Measurements from ENCODE around the gene PIGP.

The PIGP gene

DNA sequence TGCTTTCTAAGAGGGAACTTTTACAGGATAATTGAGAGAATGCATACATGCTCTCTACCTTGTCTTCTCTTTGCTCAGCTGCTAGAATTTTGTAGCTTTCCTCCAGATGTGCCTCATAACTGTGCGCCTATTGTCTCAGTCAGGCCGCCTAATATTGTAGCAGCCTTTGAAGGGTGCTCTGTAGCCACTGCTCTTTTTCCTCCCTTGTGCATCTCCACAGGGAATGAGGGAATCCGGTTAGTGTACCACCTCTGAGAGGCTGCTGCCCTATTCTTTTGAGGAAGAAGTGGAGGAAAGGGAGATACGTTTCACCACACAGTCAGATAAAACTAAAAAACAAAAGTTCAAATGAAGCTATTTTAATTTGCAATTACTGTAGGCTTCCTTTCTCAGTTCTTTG lies 22.9 kb upstream of the PIGP start:
- Histone ChIP-seq H3K4me2 (ENCODE audit: low read length) (no peak overlapping the region), H3K27me3 (ENCODE audit: control insufficient read depth, insufficient read depth, low read length) (no peaks in the 10 kb centered on the region), H3K4me1 (ENCODE audit: control insufficient read depth, insufficient read depth, low read length) (no peaks in the 10 kb centered on the region), H3K9ac (ENCODE audit: low read depth, low read length) (no peak overlapping the region), H3K36me3 (ENCODE audit: insufficient read depth, low read length) (peaks cover 46% of the 10 kb centered on the region), H3K4me3 (ENCODE audit: low read length) (no peak overlapping the region), H3K9me3 (replicated peaks; ENCODE audit: low read length) (no peaks in the 10 kb centered on the region)

DNA sequence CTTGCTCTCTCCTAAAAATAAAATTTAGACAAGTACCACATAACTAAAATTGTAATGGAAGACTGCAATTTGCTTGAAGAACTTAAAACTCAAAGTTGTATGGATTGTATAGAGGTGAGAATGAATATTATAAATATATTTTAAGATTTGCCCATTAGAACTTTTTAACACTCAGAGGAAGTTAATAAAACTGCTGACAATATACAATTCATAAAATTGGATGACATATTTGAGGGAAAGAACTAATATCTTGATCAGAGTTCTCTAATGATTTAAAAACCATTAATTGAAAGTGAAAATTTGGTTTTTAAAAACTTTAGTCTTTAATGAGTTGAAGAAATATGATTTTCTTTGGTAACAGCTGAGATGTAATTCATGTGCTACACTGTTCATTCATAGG lies 21.1 kb upstream of the PIGP start:
- no peaks in the 10 kb centered on the region for H3K9me3 ChIP-seq (replicated peaks; ENCODE audit: low read length)
- H3K4me3 ChIP-seq (ENCODE audit: low read length): no peak overlapping the region
- no peak overlapping the region for H3K9ac ChIP-seq (ENCODE audit: low read depth, low read length)
- H3K27me3 ChIP-seq (ENCODE audit: control insufficient read depth, insufficient read depth, low read length): no peaks in the 10 kb centered on the region
- H3K36me3 ChIP-seq (ENCODE audit: insufficient read depth, low read length): peaks cover 35% of the 10 kb centered on the region
- H3K4me2 ChIP-seq (ENCODE audit: low read length): no peak overlapping the region
- no peaks in the 10 kb centered on the region for H3K4me1 ChIP-seq (ENCODE audit: control insufficient read depth, insufficient read depth, low read length)

DNA sequence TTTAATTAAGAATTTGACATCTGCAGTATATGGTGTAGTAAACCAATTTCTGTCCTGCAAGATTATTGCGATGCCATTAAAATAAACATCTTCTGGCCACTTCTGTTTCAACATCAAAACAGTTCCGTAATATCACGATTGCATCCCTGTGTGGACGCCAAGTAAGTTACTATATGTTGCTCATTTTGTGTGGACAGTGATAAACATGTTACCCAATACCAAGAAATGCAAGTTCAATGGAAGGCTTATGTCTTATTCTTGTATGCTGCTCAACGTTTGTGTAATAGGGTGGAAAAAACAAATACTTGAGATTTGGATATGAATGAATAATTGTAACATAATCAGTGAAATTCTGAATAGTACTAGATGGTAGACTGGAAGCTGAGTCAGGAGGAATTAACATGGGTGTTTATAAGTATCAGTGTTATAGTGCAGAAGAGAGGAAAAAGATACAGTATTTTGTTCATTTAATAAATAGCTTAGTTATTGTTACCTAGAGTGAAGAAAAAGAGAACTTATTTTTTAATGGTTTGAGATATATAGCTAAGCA lies 15.4 kb upstream of the PIGP start:
- Histone ChIP-seq H3K36me3 (ENCODE audit: insufficient read depth, low read length) (peaks cover 10% of the 10 kb centered on the region), H3K9me3 (replicated peaks; ENCODE audit: low read length) (no peaks in the 10 kb centered on the region), H3K27me3 (ENCODE audit: control insufficient read depth, insufficient read depth, low read length) (no peaks in the 10 kb centered on the region), H3K4me2 (ENCODE audit: low read length) (no peak overlapping the region), H3K9ac (ENCODE audit: low read depth, low read length) (no peak overlapping the region), H3K4me1 (ENCODE audit: control insufficient read depth, insufficient read depth, low read length) (peaks cover 4% of the 10 kb centered on the region), H3K4me3 (ENCODE audit: low read length) (no peak overlapping the region)

DNA sequence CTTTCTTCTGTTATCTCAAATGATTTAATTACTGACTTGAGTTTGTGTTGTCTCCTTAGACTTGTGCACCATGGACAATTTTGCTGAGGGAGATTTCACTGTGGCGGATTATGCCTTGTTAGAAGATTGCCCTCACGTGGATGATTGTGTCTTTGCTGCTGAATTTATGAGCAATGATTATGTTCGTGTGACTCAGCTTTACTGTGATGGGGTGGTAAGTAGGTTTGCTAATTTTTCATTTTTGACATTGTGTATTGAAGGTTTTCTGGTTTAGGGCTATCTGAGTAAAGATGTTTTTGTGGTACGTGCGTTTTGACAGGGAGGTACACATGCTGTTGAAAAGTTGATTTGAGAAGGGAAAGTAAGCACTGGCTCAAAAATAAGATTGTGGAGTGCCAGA lies 14.3 kb upstream of the PIGP start:
- H3K4me1 ChIP-seq (ENCODE audit: control insufficient read depth, insufficient read depth, low read length): peaks cover 4% of the 10 kb centered on the region
- peaks cover 8% of the 10 kb centered on the region for H3K36me3 ChIP-seq (ENCODE audit: insufficient read depth, low read length)
- no peak overlapping the region for H3K9ac ChIP-seq (ENCODE audit: low read depth, low read length)

DNA sequence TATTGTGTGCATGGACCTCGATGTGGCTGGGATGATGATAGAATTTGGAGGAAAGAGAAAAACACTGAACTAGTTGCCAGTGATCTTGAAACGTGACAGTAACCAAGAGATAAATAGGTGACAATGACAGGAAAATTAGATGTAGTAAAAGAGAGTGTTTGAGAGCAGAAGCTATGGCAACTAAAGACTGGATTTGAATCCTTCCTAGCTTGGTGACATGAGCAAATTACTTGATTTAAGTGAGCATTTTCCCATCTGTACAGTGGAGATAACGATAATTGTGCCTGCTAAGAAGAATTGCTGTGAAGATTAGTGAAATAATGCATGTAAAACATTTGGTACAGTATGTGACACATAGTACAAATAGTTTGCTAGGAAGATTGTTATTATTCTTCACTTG lies 12.9 kb upstream of the PIGP start:
- Histone ChIP-seq H3K36me3 (ENCODE audit: insufficient read depth, low read length) (peaks cover 6% of the 10 kb centered on the region), H3K9ac (ENCODE audit: low read depth, low read length) (no peak overlapping the region), H3K4me3 (ENCODE audit: low read length) (no peak overlapping the region), H3K9me3 (replicated peaks; ENCODE audit: low read length) (no peaks in the 10 kb centered on the region), H3K4me2 (ENCODE audit: low read length) (no peak overlapping the region), H3K27me3 (ENCODE audit: control insufficient read depth, insufficient read depth, low read length) (no peaks in the 10 kb centered on the region), H3K4me1 (ENCODE audit: control insufficient read depth, insufficient read depth, low read length) (peaks cover 4% of the 10 kb centered on the region)

More for the DNA sequence above, 14.3 kb upstream of the PIGP start:
- no peaks in the 10 kb centered on the region for H3K27me3 ChIP-seq (ENCODE audit: control insufficient read depth, insufficient read depth, low read length)
- H3K4me3 ChIP-seq (ENCODE audit: low read length): no peak overlapping the region
- H3K9me3 ChIP-seq (replicated peaks; ENCODE audit: low read length): no peaks in the 10 kb centered on the region
- no peak overlapping the region for H3K4me2 ChIP-seq (ENCODE audit: low read length)

DNA sequence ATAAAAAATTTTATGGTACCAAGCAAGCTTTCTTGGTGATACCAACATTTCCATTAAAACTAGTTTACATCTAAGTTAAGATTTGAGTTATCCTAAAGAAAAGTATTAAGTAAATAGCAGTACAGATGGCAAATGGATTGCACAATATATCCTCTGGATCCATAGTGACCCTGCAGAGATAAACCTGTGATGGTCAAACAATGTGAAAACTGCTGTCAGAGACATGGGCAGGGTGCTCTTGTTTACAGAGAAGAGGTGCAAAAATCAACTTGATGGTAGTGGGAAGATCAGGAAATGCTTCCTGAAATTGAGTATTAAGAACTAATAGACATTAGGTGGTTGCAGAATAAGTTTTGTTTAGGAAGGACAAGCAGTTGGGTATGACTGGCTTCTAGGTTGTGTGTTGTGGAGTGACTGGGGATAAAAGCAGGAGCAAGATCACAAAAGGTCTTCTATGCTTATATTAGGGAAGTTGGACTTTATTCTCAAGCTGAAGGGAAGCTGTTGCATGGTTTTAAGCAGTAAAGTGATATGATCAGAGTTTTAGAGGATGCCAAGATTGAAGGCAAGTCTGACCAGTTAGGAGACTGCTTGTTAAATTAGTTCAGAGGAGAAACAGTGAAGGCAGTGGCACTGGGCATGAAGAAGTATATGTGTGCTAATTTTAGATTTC lies 10.1 kb upstream of the PIGP start:
- Histone ChIP-seq H3K4me3 (ENCODE audit: low read length) (no peak overlapping the region), H3K4me2 (ENCODE audit: low read length) (no peak overlapping the region), H3K4me1 (ENCODE audit: control insufficient read depth, insufficient read depth, low read length) (peaks cover 4% of the 10 kb centered on the region), H3K36me3 (ENCODE audit: insufficient read depth, low read length) (no peaks in the 10 kb centered on the region), H3K27me3 (ENCODE audit: control insufficient read depth, insufficient read depth, low read length) (no peaks in the 10 kb centered on the region), H3K9me3 (replicated peaks; ENCODE audit: low read length) (no peaks in the 10 kb centered on the region), H3K9ac (ENCODE audit: low read depth, low read length) (no peak overlapping the region)

DNA sequence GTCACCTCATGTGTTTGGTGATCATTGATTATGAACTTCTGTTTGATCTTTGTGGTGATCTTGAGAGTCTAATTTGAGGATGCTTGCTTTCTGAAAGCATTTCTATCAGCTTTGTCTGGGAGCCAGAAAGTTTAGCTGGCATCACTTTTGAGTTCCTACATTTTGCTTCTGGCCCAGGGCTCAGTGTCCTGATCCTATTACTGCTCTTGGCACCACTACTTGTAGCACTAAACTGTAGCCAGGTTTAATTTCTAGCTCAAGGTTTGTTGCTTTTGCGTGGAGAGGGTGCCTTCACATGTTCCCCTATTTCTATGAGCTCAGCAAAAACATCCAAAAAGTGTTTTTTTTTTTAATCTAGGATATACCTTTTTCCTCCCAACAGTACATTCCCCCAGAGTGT lies 9.5 kb upstream of the PIGP start:
- no peak overlapping the region for H3K4me3 ChIP-seq (ENCODE audit: low read length)
- no peaks in the 10 kb centered on the region for H3K36me3 ChIP-seq (ENCODE audit: insufficient read depth, low read length)
- H3K9ac ChIP-seq (ENCODE audit: low read depth, low read length): no peak overlapping the region
- no peaks in the 10 kb centered on the region for H3K9me3 ChIP-seq (replicated peaks; ENCODE audit: low read length)
- no peaks in the 10 kb centered on the region for H3K27me3 ChIP-seq (ENCODE audit: control insufficient read depth, insufficient read depth, low read length)
- H3K4me1 ChIP-seq (ENCODE audit: control insufficient read depth, insufficient read depth, low read length): peaks cover 2% of the 10 kb centered on the region
- H3K4me2 ChIP-seq (ENCODE audit: low read length): no peak overlapping the region

DNA sequence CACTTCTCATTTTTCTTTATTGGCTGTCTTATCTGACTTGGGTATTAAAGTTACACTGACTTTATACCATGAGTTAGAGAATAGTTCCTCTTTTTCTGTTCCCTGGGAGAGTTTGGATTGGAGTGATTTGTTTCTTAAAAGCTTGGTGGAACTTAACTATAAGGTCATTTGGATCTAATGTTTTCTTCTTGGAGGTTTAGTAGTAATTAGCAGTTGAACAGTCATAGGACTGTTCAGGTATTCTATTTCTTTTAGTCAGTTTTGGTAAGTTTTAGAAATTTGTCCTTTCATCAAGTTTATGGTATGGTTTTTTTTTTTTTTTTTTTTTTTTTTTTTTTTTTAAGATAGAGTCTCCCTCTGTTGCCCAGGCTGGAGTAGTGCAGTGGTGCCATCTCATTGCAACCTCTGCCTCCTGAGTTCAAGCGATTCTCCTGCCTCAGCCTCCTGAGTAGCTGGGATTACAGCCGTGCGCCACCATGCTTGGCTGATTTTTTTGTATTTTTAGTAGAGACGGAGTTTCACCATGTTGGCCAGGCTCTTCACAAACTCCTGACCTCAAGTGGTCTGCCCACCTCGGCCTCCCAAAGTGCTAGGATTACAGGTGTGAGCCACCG lies 6.4 kb upstream of the PIGP start:
- H3K4me1 ChIP-seq (ENCODE audit: control insufficient read depth, insufficient read depth, low read length): peaks cover 4% of the 10 kb centered on the region
- H3K9ac ChIP-seq (ENCODE audit: low read depth, low read length): no peak overlapping the region
- H3K36me3 ChIP-seq (ENCODE audit: insufficient read depth, low read length): no peaks in the 10 kb centered on the region
- H3K4me2 ChIP-seq (ENCODE audit: low read length): no peak overlapping the region
- H3K27me3 ChIP-seq (ENCODE audit: control insufficient read depth, insufficient read depth, low read length): no peaks in the 10 kb centered on the region
- H3K9me3 ChIP-seq (replicated peaks; ENCODE audit: low read length): no peaks in the 10 kb centered on the region
- no peak overlapping the region for H3K4me3 ChIP-seq (ENCODE audit: low read length)

DNA sequence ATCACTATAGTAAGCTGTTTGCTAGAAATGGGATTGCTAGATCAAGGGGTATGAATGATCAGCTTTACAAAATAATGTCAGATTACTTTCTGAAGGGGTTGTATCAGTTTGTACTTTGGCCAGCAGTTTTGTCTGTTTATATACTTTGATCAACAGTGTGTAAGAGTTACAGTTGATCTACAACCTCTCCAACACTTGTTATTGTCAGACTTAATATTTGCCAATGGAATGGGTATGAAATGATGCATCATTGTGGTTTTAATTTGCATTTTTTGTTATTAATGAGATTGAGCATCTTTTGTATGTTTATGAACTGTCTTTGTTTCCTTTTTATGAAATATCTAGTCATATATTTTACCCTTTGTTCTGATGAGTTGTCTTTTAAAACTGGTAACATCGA lies 4.5 kb upstream of the PIGP start:
- H3K4me1 ChIP-seq (ENCODE audit: control insufficient read depth, insufficient read depth, low read length): peaks cover 4% of the 10 kb centered on the region
- no peaks in the 10 kb centered on the region for H3K36me3 ChIP-seq (ENCODE audit: insufficient read depth, low read length)
- H3K27me3 ChIP-seq (ENCODE audit: control insufficient read depth, insufficient read depth, low read length): no peaks in the 10 kb centered on the region
- no peak overlapping the region for H3K4me3 ChIP-seq (ENCODE audit: low read length)
- H3K4me2 ChIP-seq (ENCODE audit: low read length): no peak overlapping the region
- H3K9me3 ChIP-seq (replicated peaks; ENCODE audit: low read length): no peaks in the 10 kb centered on the region
- H3K9ac ChIP-seq (ENCODE audit: low read depth, low read length): no peak overlapping the region

DNA sequence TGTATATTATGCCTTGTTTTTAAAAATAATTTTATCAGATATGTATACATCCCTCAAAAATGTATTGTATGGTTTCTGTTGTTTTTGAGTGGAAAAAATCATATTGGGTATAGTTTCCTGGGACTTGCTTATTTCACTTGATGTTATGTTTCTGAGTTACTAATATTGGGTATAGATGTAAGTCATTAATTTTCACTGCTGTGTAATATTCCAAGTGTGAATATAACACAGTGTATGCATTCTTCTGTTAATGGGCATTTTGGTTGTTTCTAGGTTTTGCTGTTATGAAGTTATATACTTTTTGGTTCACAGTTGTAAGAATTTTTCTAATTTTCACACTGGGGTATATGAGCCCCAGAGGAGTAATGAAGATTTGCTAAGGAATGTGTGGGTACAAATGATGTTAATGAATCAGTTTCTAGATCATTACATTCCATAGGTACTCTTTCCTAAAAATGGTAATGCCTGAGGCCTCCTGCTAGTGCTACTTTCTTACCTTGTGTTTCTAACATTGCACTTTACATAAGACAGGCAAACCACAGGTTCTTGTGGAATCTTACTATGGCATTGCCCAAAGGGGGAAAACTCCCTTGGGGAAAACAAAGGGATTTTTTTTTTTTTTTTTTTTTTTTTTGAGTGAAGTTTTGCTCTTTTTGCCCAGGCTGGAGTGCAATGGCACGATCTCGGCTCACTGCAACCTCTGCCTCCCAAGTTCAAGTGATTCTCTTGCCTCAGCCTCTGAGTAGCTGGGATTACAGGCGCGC lies 3.4 kb upstream of the PIGP start:
- Histone ChIP-seq H3K27me3 (ENCODE audit: control insufficient read depth, insufficient read depth, low read length) (no peaks in the 10 kb centered on the region), H3K36me3 (ENCODE audit: insufficient read depth, low read length) (no peaks in the 10 kb centered on the region), H3K4me1 (ENCODE audit: control insufficient read depth, insufficient read depth, low read length) (peaks cover 14% of the 10 kb centered on the region), H3K9ac (ENCODE audit: low read depth, low read length) (no peak overlapping the region), H3K4me3 (ENCODE audit: low read length) (no peak overlapping the region), H3K4me2 (ENCODE audit: low read length) (no peak overlapping the region), H3K9me3 (replicated peaks; ENCODE audit: low read length) (no peaks in the 10 kb centered on the region)

DNA sequence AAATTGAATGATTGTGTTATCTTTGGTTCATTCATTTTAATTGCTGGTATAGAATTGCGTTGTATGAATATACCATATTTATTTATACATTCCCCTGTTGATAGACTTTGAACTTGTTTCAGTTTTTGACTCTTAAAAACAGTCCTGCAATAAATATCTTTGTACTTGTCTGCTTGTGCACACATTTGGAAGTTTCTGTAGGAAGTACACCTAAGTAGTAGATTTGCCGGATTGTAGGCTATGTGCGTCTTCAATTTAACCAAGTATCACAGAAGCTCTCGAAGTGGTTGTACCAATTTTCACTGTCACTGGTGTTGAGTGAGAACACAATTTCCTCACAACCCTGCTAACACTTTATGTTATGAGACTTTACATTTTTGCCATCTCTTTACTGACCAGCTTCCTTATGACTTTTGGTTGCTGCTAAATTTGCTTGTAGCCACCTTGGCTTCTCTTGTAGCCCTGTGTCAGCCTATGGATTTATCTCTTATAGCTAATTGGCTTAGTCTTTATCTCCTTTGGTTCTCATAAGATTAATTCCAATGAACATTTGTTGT lies 2.4 kb upstream of the PIGP start:
- Histone ChIP-seq H3K27me3 (ENCODE audit: control insufficient read depth, insufficient read depth, low read length) (no peaks in the 10 kb centered on the region), H3K4me2 (ENCODE audit: low read length) (peak overlapping the region; percentile 96), H3K4me1 (ENCODE audit: control insufficient read depth, insufficient read depth, low read length) (peaks cover 17% of the 10 kb centered on the region), H3K9ac (ENCODE audit: low read depth, low read length) (no peak overlapping the region), H3K36me3 (ENCODE audit: insufficient read depth, low read length) (peaks cover 2% of the 10 kb centered on the region), H3K9me3 (replicated peaks; ENCODE audit: low read length) (no peaks in the 10 kb centered on the region), H3K4me3 (ENCODE audit: low read length) (peak overlapping the region; percentile 9)

All from skeletal muscle satellite cell (primary cell).